Astrocyte (in vitro differentiated cells and primary cell): Measurements from ENCODE around the gene TMEM98. TPM values are rescaled to one million over a fixed set of nuclear protein-coding genes. Genes with fewer than 3 reads are reported as not detected.

Source experiments
- DNase-seq: peaks from one replicate; pipeline ENCODE4 v3.0.0-alpha.2; 2010; ENCODE audit warnings: low read depth
- FAIRE-seq: peaks from 2 replicates; lab custom pipeline; 2011; peaks lifted over from hg19 to GRCh38; lab: Jason Lieb, UNC
- H2AFZ ChIP-seq: 2 replicates; pipeline ENCODE4 v1.6.0; 2012; ENCODE audit warnings: low read depth, low read length, inconsistent platforms
- H3K27ac ChIP-seq: 2 replicates; pipeline ENCODE4 v1.5.1; 2011; ENCODE audit warnings: low read depth, low read length, inconsistent platforms
- H3K27me3 ChIP-seq: 2 replicates; pipeline ENCODE4 v1.6.0; 2011; ENCODE audit warnings: low read length, inconsistent platforms; ENCODE audit not compliant: insufficient read depth
- H3K36me3 ChIP-seq: 2 replicates; pipeline ENCODE4 v1.5.1; 2011; ENCODE audit warnings: low read length, inconsistent platforms; ENCODE audit not compliant: insufficient read depth
- H3K4me1 ChIP-seq: 2 replicates; pipeline ENCODE4 v1.5.1; 2011; ENCODE audit warnings: low read length, inconsistent platforms; ENCODE audit not compliant: insufficient read depth
- H3K4me2 ChIP-seq: 2 replicates; pipeline ENCODE4 v1.6.0; 2012; ENCODE audit warnings: low read length, inconsistent platforms
- H3K4me3 ChIP-seq: 2 replicates; pipeline ENCODE4 v1.5.1; 2011; ENCODE audit warnings: low read depth, mild to moderate bottlenecking, low read length, inconsistent platforms; ENCODE audit not compliant: insufficient read depth
- H3K79me2 ChIP-seq: 2 replicates; pipeline ENCODE4 v1.6.0; 2012; ENCODE audit warnings: mild to moderate bottlenecking, low read length, inconsistent platforms; ENCODE audit not compliant: insufficient read depth
- H3K9ac ChIP-seq: 2 replicates; pipeline ENCODE4 v1.6.0; 2012; ENCODE audit warnings: mild to moderate bottlenecking, low read length, inconsistent platforms
- H3K9me3 ChIP-seq: 2 replicates; pipeline ENCODE4 v1.5.1; 2012; ENCODE audit warnings: low read depth, mild to moderate bottlenecking, low read length, inconsistent platforms; ENCODE audit not compliant: insufficient read depth
- H4K20me1 ChIP-seq: 2 replicates; pipeline ENCODE4 v1.6.0; 2012; ENCODE audit warnings: low read length, inconsistent platforms; ENCODE audit not compliant: insufficient read depth
- H3K27ac Mint-ChIP-seq: one replicate; pipeline ENCODE4 v1.8.0; 2021; ENCODE audit warnings: mild to moderate bottlenecking, mixed read lengths; ENCODE audit not compliant: unreplicated experiment
- H3K27me3 Mint-ChIP-seq: one replicate; pipeline ENCODE4 v1.8.0; 2021; ENCODE audit warnings: low read depth, mixed read lengths; ENCODE audit not compliant: unreplicated experiment
- H3K36me3 Mint-ChIP-seq: one replicate; pipeline ENCODE4 v1.8.0; 2021; ENCODE audit warnings: low read depth, mixed read lengths; ENCODE audit not compliant: unreplicated experiment
- H3K4me1 Mint-ChIP-seq: one replicate; pipeline ENCODE4 v1.8.0; 2021; ENCODE audit warnings: low read depth, mixed read lengths; ENCODE audit not compliant: unreplicated experiment
- H3K4me3 Mint-ChIP-seq: one replicate; pipeline ENCODE4 v1.8.0; 2021; ENCODE audit warnings: mild to moderate bottlenecking, moderate library complexity, mixed read lengths; ENCODE audit not compliant: unreplicated experiment
- H3K9me3 Mint-ChIP-seq: one replicate; pipeline ENCODE4 v1.8.0; 2021; ENCODE audit warnings: mild to moderate bottlenecking, mixed read lengths; ENCODE audit not compliant: unreplicated experiment
- EZH2 ChIP-seq: IDR thresholded peaks from 2 replicates; pipeline ENCODE4 v1.6.1; 2012; ENCODE audit warnings: mild to moderate bottlenecking, low read length, inconsistent platforms; ENCODE audit not compliant: insufficient read depth
- total RNA-seq: library from RNA; stranded (reverse); gene quantifications from 2 replicates; pipeline ENCODE4 v1.2.1, GENCODE V29; 2021
- TF ChIP-seq, protein P1 (sequence below): IDR thresholded peaks from 2 replicates; pipeline ENCODE4 v1.5.1; 2011; ENCODE audit warnings: low read depth, mild to moderate bottlenecking, inconsistent platforms, low read length, moderate library complexity; ENCODE audit not compliant: insufficient read depth

Gene TMEM98
- total RNA-seq, 1 donor from 2014 or later: 62.6 TPM

DNA sequence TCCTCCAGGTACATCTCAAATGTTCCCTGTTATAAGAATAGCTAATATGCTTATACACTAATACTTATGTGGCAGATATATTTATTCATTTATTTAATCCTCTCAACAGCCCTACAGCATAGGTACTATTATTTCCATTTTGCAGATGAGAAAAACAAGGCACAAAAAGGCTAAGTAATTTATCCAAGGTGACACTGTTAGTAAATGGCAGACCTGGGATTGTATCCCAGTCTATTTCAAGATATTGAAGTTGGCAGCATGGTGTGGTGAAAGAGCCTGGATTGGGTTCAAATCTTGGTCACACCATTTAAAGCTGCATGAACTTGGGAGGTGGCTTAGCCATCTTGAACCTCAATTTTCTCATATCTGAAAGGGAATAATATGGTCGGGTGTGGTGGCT is 27.2 kb downstream of the TMEM98 start:
- TF ChIP-seq EZH2: no peak
- TF ChIP-seq, protein P1, sequence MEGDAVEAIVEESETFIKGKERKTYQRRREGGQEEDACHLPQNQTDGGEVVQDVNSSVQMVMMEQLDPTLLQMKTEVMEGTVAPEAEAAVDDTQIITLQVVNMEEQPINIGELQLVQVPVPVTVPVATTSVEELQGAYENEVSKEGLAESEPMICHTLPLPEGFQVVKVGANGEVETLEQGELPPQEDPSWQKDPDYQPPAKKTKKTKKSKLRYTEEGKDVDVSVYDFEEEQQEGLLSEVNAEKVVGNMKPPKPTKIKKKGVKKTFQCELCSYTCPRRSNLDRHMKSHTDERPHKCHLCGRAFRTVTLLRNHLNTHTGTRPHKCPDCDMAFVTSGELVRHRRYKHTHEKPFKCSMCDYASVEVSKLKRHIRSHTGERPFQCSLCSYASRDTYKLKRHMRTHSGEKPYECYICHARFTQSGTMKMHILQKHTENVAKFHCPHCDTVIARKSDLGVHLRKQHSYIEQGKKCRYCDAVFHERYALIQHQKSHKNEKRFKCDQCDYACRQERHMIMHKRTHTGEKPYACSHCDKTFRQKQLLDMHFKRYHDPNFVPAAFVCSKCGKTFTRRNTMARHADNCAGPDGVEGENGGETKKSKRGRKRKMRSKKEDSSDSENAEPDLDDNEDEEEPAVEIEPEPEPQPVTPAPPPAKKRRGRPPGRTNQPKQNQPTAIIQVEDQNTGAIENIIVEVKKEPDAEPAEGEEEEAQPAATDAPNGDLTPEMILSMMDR: no peak
- no peaks in the 10 kb centered on the region for H3K36me3 Mint-ChIP-seq
- no peak for FAIRE-seq

GRCh38 chr17:32956240-32956970 is 28.5 kb downstream of the TMEM98 start:
- no peak for TF ChIP-seq EZH2
- TF ChIP-seq, protein P1: no peak
- H3K27ac Mint-ChIP-seq: no peak overlapping the region
- Histone ChIP-seq H3K9me3 (no peaks in the 10 kb centered on the region), H3K9ac (no peak overlapping the region), H3K27ac (no peak overlapping the region), H3K27me3 (peaks cover 6% of the 10 kb centered on the region), H2AFZ (no peak overlapping the region), H3K4me3 (no peak overlapping the region), H4K20me1 (no peaks in the 10 kb centered on the region), H3K79me2 (no peaks in the 10 kb centered on the region), H3K4me1 (no peaks in the 10 kb centered on the region), H3K36me3 (no peaks in the 10 kb centered on the region), H3K4me2 (no peak overlapping the region)
- peaks cover 17% of the 10 kb centered on the region for H3K27me3 Mint-ChIP-seq
- H3K4me3 Mint-ChIP-seq: no peak overlapping the region
- no peak for FAIRE-seq
- no peak for DNase-seq
- H3K9me3 Mint-ChIP-seq: no peaks in the 10 kb centered on the region
- no peaks in the 10 kb centered on the region for H3K36me3 Mint-ChIP-seq
- peaks cover 3% of the 10 kb centered on the region for H3K4me1 Mint-ChIP-seq

More for the DNA sequence above, 27.2 kb downstream of the TMEM98 start:
- H3K4me1 ChIP-seq: no peaks in the 10 kb centered on the region
- H3K36me3 ChIP-seq: no peaks in the 10 kb centered on the region
- no peak overlapping the region for H3K4me3 Mint-ChIP-seq
- no peak overlapping the region for H3K27ac Mint-ChIP-seq
- H3K27ac ChIP-seq: no peak overlapping the region
- no peaks in the 10 kb centered on the region for H3K9me3 Mint-ChIP-seq
- H3K27me3 Mint-ChIP-seq: peaks cover 17% of the 10 kb centered on the region
- H3K4me3 ChIP-seq: no peak overlapping the region
- H2AFZ ChIP-seq: no peak overlapping the region
- no peaks in the 10 kb centered on the region for H3K9me3 ChIP-seq
- peaks cover 4% of the 10 kb centered on the region for H3K27me3 ChIP-seq
- DNase-seq: no peak
- no peak overlapping the region for H3K4me2 ChIP-seq
- no peaks in the 10 kb centered on the region for H4K20me1 ChIP-seq
- H3K9ac ChIP-seq: no peak overlapping the region
- no peaks in the 10 kb centered on the region for H3K79me2 ChIP-seq
- H3K4me1 Mint-ChIP-seq: no peaks in the 10 kb centered on the region

- H3K9me3 Mint-ChIP-seq: no peaks in the 10 kb centered on the region
- Histone ChIP-seq H3K9me3 (no peaks in the 10 kb centered on the region), H3K27me3 (peaks cover 5% of the 10 kb centered on the region), H4K20me1 (no peaks in the 10 kb centered on the region), H3K4me2 (no peak overlapping the region), H3K4me3 (no peak overlapping the region), H2AFZ (no peak overlapping the region), H3K9ac (no peak overlapping the region), H3K79me2 (no peaks in the 10 kb centered on the region), H3K27ac (no peak overlapping the region), H3K36me3 (no peaks in the 10 kb centered on the region), H3K4me1 (no peaks in the 10 kb centered on the region)
- no peak overlapping the region for H3K27ac Mint-ChIP-seq
- H3K36me3 Mint-ChIP-seq: no peaks in the 10 kb centered on the region
- H3K27me3 Mint-ChIP-seq: peaks cover 16% of the 10 kb centered on the region
- TF ChIP-seq, protein P1: no peak
- TF ChIP-seq EZH2: no peak
- DNase-seq: no peak
- H3K4me3 Mint-ChIP-seq: no peak overlapping the region
- H3K4me1 Mint-ChIP-seq: peaks cover 4% of the 10 kb centered on the region
- no peak for FAIRE-seq
Observed at GRCh38 chr17:32958418-32958817, 30.5 kb downstream of the TMEM98 start.
